AG10803 (cell line): ENCODE results near the gene PSME3IP1.
"Not testable (repeated sequence)": the region's sequence is repeated elsewhere in the genome, so short reads cannot be mapped to it uniquely, and the experiment has no call there.

Experiments used
- DNase-seq: peaks from one replicate; pipeline ENCODE4 v3.0.0; 2010; ENCODE audit warnings: low read depth
- H3K4me3 ChIP-seq: 2 replicates; pipeline ENCODE4 v1.5.1; 2011; ENCODE audit warnings: mild to moderate bottlenecking, low read length, control low read depth
- CTCF ChIP-seq: conservative IDR thresholded peaks from 2 replicates; pipeline ENCODE4 v1.5.1; 2011; ENCODE audit warnings: mild to moderate bottlenecking, low read length, control low read depth, inconsistent platforms

PSME3IP1 gene

GRCh38 chr16:57112403-57113041 is 73.3 kb downstream of the PSME3IP1 start:
- TF ChIP-seq CTCF, result no peak
- no peak for DNase-seq
- no peak overlapping the region for H3K4me3 ChIP-seq

- no peak overlapping the region for H3K4me3 ChIP-seq
- DNase-seq, result no peak
- TF ChIP-seq CTCF, result no peak
These were observed 74.4 kb downstream of the PSME3IP1 start for GRCh38 chr16:57111420-57111819.

GRCh38 chr16:57110937-57111336 is 74.9 kb downstream of the PSME3IP1 start:
- H3K4me3 ChIP-seq, result no peak overlapping the region
- DNase-seq, result no peak
- TF ChIP-seq CTCF, result no peak

- H3K4me3 ChIP-seq, DNase-seq: not testable (repeated sequence)
These were observed 76.4 kb downstream of the PSME3IP1 start for GRCh38 chr16:57109259-57110105.

GRCh38 chr16:57108432-57108831 is 77.4 kb downstream of the PSME3IP1 start:
- no peak for TF ChIP-seq CTCF
- no peak overlapping the region for H3K4me3 ChIP-seq
- no peak for DNase-seq

GRCh38 chr16:57107321-57107922 is 78.4 kb downstream of the PSME3IP1 start:
- H3K4me3 ChIP-seq, result no peak overlapping the region
- TF ChIP-seq CTCF, result no peak
- DNase-seq, result no peak

GRCh38 chr16:57106767-57107166 is 79.1 kb downstream of the PSME3IP1 start:
- DNase-seq, result no peak
- no peak overlapping the region for H3K4me3 ChIP-seq
- TF ChIP-seq CTCF, result no peak
